ENCODE data around the gene ZMYND11. TPM values are rescaled to one million over a fixed set of nuclear protein-coding genes. Genes with fewer than 3 reads are reported as not detected.

Gene ZMYND11
- polyA plus RNA-seq, 1 donor (not counting 4 experiments of a cell fraction or from before 2014, with no cell fraction given) = 36.1 TPM

- DNase-seq (ENCODE audit: low read depth, low spot score) (no peak), FAIRE-seq (no peak)
- dilution Hi-C loops (cut with MboI; ENCODE audit: extremely low pct_ligation_motif_present, low sequenced_read_pairs) = no loop called here
- Histone ChIP-seq H3K4me3 (ENCODE audit: control insufficient read depth in 2 of 3, extremely low read depth in 1 of 3, insufficient read depth in 2 of 3, low read depth in 1 of 3, low read length in 3 of 3) (no peak overlapping the region), H3K4me1 (ENCODE audit: control insufficient read depth, extremely low read depth, insufficient read depth, low read length) (no peaks in the 10 kb centered on the region), H2AFZ (ENCODE audit: control insufficient read depth, low read length) (no peak overlapping the region), H3K27ac (ENCODE audit: control insufficient read depth, insufficient read depth, low read length) (no peak overlapping the region), H3K9ac (ENCODE audit: control insufficient read depth, extremely low read depth, insufficient read depth, low read length) (no peak overlapping the region), H3K9me3 (ENCODE audit: control insufficient read depth, low read depth, low read length) (no peaks in the 10 kb centered on the region), H3K9me1 (ENCODE audit: control insufficient read depth, extremely low read depth, insufficient read depth, low read length) (no peaks in the 10 kb centered on the region), H3K79me2 (ENCODE audit: control insufficient read depth, insufficient read depth, low read length) (no peaks in the 10 kb centered on the region), H3K36me3 (ENCODE audit: control insufficient read depth in 2 of 2, extremely low read depth in 1 of 2, insufficient read depth in 2 of 2, low read length in 2 of 2) (no peaks in the 10 kb centered on the region), H3K4me2 (ENCODE audit: control insufficient read depth, extremely low read depth, insufficient read depth, low read depth, low read length) (no peak overlapping the region), H4K20me1 (ENCODE audit: control insufficient read depth, extremely low read depth, insufficient read depth, low read length) (no peaks in the 10 kb centered on the region), H3K27me3 (ENCODE audit: control insufficient read depth, extremely low read depth, insufficient read depth, low read length) (no peaks in the 10 kb centered on the region)
- no peak for TF ChIP-seq EZH2 (IDR thresholded peaks at IDR 0.05; ENCODE audit: low read length)
- no peak for TF ChIP-seq CTCF (optimal IDR thresholded peaks at IDR 0.05 in 1 of 3, IDR thresholded peaks at IDR 0.05 in 1 of 3, conservative IDR thresholded peaks at IDR 0.05 in 1 of 3; ENCODE audit: extremely low read depth in 1 of 3, insufficient read depth in 2 of 3, low read length in 3 of 3)
These were observed 144.0 kb downstream of the ZMYND11 start for GRCh38 chr10:279232-279631.

GRCh38 chr10:279655-280054 is 144.4 kb downstream of the ZMYND11 start:
- no peaks in the 10 kb centered on the region for H3K9me1 ChIP-seq (ENCODE audit: control insufficient read depth, extremely low read depth, insufficient read depth, low read length)
- H3K4me1 ChIP-seq (ENCODE audit: control insufficient read depth, extremely low read depth, insufficient read depth, low read length) = no peaks in the 10 kb centered on the region
- no peaks in the 10 kb centered on the region for H4K20me1 ChIP-seq (ENCODE audit: control insufficient read depth, extremely low read depth, insufficient read depth, low read length)
- no peaks in the 10 kb centered on the region for H3K9me3 ChIP-seq (ENCODE audit: control insufficient read depth, low read depth, low read length)
- DNase-seq (ENCODE audit: low read depth, low spot score) (no peak), FAIRE-seq (no peak)
- no peak overlapping the region for H3K27ac ChIP-seq (ENCODE audit: control insufficient read depth, insufficient read depth, low read length)
- no peaks in the 10 kb centered on the region for H3K27me3 ChIP-seq (ENCODE audit: control insufficient read depth, extremely low read depth, insufficient read depth, low read length)
- no peaks in the 10 kb centered on the region for H3K36me3 ChIP-seq (ENCODE audit: control insufficient read depth in 2 of 2, extremely low read depth in 1 of 2, insufficient read depth in 2 of 2, low read length in 2 of 2)
- no peaks in the 10 kb centered on the region for H3K79me2 ChIP-seq (ENCODE audit: control insufficient read depth, insufficient read depth, low read length)
- dilution Hi-C loops (cut with MboI; ENCODE audit: extremely low pct_ligation_motif_present, low sequenced_read_pairs) = no loop called here
- H2AFZ ChIP-seq (ENCODE audit: control insufficient read depth, low read length) = no peak overlapping the region
- no peak overlapping the region for H3K9ac ChIP-seq (ENCODE audit: control insufficient read depth, extremely low read depth, insufficient read depth, low read length)
- TF ChIP-seq EZH2 (IDR thresholded peaks at IDR 0.05; ENCODE audit: low read length) (no peak), CTCF (optimal IDR thresholded peaks at IDR 0.05 in 1 of 3, IDR thresholded peaks at IDR 0.05 in 1 of 3, conservative IDR thresholded peaks at IDR 0.05 in 1 of 3; ENCODE audit: extremely low read depth in 1 of 3, insufficient read depth in 2 of 3, low read length in 3 of 3) (no peak)
- H3K4me3 ChIP-seq (ENCODE audit: control insufficient read depth in 2 of 3, extremely low read depth in 1 of 3, insufficient read depth in 2 of 3, low read depth in 1 of 3, low read length in 3 of 3) = no peak overlapping the region
- H3K4me2 ChIP-seq (ENCODE audit: control insufficient read depth, extremely low read depth, insufficient read depth, low read depth, low read length) = no peak overlapping the region

Data from keratinocyte (primary cell).